NT2/D1 (cell line): ENCODE measurements around the gene TMPO.

Experiments used
- DNase-seq: peaks from one replicate; pipeline ENCODE4 v3.0.0-alpha.2; 2011; ENCODE audit warnings: low read depth, low spot score
- H3K27me3 ChIP-seq: 2 replicates; pipeline ENCODE4 v1.6.0; 2011; ENCODE audit warnings: mild to moderate bottlenecking; ENCODE audit not compliant: insufficient read length, insufficient read depth
- H3K36me3 ChIP-seq: 2 replicates; pipeline ENCODE4 v1.6.1; 2011; ENCODE audit warnings: mild to moderate bottlenecking, low read length, mixed read lengths; ENCODE audit not compliant: insufficient read depth, insufficient read length
- H3K4me1 ChIP-seq: 2 replicates; pipeline ENCODE4 v1.5.1; 2011; ENCODE audit not compliant: insufficient read depth, insufficient read length
- H3K4me3 ChIP-seq: 2 replicates; pipeline ENCODE4 v1.5.1; 2011; ENCODE audit warnings: low read depth; ENCODE audit not compliant: insufficient read length
- H3K9ac ChIP-seq: 2 replicates; pipeline ENCODE4 v1.6.0; 2011; ENCODE audit warnings: low read depth; ENCODE audit not compliant: insufficient read length
- H3K9me3 ChIP-seq: 2 replicates; pipeline ENCODE4 v1.5.1; 2011; ENCODE audit warnings: mild to moderate bottlenecking, low read length; ENCODE audit not compliant: insufficient read depth
- SUZ12 ChIP-seq: IDR thresholded peaks from 2 replicates; pipeline ENCODE4 v1.6.1; 2011; ENCODE audit not compliant: insufficient read length, insufficient read depth; ENCODE audit errors: extremely low read depth
- YY1 ChIP-seq: IDR thresholded peaks from 2 replicates; pipeline ENCODE4 v1.6.1; 2011; ENCODE audit not compliant: insufficient read length, insufficient read depth
- ZNF274 ChIP-seq: IDR thresholded peaks from 2 replicates; pipeline ENCODE4 v1.6.1; 2011; ENCODE audit warnings: mild to moderate bottlenecking, low read depth, low read length

Gene TMPO, protein sequence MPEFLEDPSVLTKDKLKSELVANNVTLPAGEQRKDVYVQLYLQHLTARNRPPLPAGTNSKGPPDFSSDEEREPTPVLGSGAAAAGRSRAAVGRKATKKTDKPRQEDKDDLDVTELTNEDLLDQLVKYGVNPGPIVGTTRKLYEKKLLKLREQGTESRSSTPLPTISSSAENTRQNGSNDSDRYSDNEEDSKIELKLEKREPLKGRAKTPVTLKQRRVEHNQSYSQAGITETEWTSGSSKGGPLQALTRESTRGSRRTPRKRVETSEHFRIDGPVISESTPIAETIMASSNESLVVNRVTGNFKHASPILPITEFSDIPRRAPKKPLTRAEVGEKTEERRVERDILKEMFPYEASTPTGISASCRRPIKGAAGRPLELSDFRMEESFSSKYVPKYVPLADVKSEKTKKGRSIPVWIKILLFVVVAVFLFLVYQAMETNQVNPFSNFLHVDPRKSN

DNA sequence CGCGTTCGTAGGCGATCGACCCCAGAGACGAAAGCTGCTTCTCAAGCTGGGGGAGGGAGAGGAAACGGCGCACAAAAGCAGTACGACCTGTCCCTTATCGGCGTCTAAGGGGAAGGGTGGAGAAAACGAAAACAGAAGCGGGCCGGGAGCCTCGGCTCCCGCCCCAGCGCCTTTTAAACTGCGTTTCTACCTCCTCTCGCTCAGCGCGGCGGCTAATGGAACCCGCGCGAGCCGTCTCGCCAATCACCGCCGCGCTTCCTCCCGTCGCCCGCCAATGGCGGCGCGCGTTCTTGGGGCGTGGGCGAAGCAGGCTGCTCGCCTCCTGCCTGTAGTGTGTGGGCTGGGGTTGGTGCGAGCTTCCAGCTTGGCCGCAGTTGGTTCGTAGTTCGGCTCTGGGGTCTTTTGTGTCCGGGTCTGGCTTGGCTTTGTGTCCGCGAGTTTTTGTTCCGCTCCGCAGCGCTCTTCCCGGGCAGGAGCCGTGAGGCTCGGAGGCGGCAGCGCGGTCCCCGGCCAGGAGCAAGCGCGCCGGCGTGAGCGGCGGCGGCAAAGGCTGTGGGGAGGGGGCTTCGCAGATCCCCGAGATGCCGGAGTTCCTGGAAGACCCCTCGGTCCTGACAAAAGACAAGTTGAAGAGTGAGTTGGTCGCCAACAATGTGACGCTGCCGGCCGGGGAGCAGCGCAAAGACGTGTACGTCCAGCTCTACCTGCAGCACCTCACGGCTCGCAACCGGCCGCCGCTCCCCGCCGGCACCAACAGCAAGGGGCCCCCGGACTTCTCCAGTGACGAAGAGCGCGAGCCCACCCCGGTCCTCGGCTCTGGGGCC lies at the start of gene TMPO:
TMPO (plus strand) TSS at position 304 of the 824 bp plus-strand sequence; CDS start at position 582, 278 bp downstream.
- Histone ChIP-seq H3K36me3 (peaks cover 17% of the 10 kb centered on the region), H3K27me3 (no peaks in the 10 kb centered on the region), H3K9me3 (no peaks in the 10 kb centered on the region), H3K4me3 (peak within 1 kb of the TSS; percentile 97), H3K4me1 (peaks cover 2% of the 10 kb centered on the region), H3K9ac (peak within 1 kb of the TSS; percentile 100)
- no peak for TF ChIP-seq ZNF274
- no peak for TF ChIP-seq SUZ12
- peak; percentile 40 for TF ChIP-seq YY1
- peak; percentile 91 for DNase-seq

DNA sequence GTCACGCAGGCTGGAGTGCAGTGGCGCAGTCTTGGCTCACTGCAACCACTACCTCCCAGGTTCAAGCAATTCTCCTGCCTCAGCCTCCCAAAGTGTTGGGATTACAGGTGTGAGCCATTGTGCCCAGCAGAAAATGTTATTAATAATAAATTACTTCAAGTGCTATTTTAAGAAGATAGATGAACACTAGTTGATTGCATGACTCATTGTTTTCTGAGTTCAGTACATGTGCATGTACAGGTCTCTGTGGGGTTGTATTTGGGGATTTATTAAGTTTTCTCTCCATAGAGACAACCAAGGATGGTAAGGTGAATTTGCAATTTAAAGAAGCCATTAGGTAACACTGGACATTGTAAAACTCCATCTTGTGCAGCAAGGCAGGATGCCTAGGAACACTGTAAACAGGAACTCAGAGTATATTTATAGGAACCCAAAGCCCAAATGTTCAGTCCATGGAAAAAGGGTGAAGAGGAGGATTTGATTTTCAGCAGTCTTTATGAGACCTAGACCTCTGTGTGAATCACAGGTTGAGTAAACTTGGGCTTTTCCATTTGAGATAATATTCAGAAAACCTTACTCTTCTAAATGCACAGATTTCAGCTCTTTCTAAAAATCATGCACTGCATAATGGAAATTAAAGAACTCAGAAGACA lies 49.3 kb upstream of the TMPO start:
- Histone ChIP-seq H3K27me3 (no peaks in the 10 kb centered on the region), H3K9ac (no peak overlapping the region), H3K4me3 (no peak overlapping the region), H3K4me1 (no peaks in the 10 kb centered on the region), H3K36me3 (no peaks in the 10 kb centered on the region), H3K9me3 (no peaks in the 10 kb centered on the region)
- no peak for TF ChIP-seq YY1
- TF ChIP-seq SUZ12: no peak
- no peak for TF ChIP-seq ZNF274
- DNase-seq: no peak

DNA sequence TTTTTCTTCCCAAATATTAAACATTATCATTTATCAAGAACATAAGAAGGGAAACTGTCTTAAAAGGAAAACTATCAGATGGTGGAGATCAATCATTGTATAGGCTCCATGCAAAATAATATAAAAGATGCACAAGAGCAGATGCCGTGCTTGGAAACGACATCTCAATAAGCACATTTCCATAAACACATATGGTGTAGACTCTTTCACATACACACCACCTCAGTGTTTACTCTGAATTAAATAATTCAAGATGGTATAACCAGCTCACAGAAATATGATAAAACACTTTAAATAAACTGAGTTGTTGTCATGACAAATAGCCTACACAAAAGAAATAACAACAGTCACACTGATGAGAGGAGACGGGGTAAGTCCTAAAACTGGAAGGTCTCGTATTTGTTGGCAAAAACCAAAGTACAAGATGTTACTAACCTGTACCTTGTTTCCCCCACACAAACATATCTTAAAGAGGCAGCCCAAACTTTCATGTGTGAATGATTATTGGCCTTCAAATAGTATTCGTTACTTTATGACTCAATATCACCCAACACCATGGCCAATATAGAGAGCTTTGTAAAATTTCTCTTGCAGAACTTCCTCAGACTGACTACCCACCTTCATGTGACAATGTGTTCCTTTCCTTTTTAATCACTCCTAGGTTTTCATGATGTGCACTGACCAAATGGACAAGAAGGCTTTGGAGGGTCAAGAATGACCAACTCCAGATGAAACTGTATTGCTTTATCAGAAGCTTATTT lies 48.6 kb upstream of the TMPO start:
- DNase-seq: no peak
- TF ChIP-seq ZNF274 (no peak), YY1 (no peak), SUZ12 (no peak)
- no peaks in the 10 kb centered on the region for H3K27me3 ChIP-seq
- no peak overlapping the region for H3K4me3 ChIP-seq
- H3K36me3 ChIP-seq: no peaks in the 10 kb centered on the region
- no peak overlapping the region for H3K9ac ChIP-seq
- no peaks in the 10 kb centered on the region for H3K9me3 ChIP-seq
- H3K4me1 ChIP-seq: no peaks in the 10 kb centered on the region

DNA sequence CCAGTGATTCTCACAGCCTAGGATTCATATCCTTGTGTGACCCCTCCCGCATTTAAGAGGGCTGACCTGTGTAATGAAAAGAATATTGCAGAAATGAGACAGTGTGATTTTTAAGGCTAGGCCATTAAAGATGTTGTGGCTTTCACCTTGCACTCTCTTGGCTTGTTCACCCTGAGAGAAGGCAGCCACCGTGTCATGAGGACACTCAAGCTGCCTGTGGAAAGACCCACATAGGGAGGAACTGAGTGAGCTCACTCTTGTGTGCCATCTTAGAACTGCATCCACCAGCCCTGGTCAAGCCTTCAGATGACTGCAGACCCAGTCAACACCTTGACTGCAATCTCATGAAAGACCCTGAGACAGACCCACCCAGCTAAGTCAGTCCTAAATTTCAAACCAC lies 46.3 kb upstream of the TMPO start:
- H3K9me3 ChIP-seq: no peaks in the 10 kb centered on the region
- H3K4me1 ChIP-seq: no peaks in the 10 kb centered on the region
- H3K9ac ChIP-seq: no peak overlapping the region
- no peak for DNase-seq
- TF ChIP-seq YY1 (no peak), ZNF274 (no peak), SUZ12 (no peak)
- no peaks in the 10 kb centered on the region for H3K27me3 ChIP-seq
- H3K4me3 ChIP-seq: no peak overlapping the region
- no peaks in the 10 kb centered on the region for H3K36me3 ChIP-seq

DNA sequence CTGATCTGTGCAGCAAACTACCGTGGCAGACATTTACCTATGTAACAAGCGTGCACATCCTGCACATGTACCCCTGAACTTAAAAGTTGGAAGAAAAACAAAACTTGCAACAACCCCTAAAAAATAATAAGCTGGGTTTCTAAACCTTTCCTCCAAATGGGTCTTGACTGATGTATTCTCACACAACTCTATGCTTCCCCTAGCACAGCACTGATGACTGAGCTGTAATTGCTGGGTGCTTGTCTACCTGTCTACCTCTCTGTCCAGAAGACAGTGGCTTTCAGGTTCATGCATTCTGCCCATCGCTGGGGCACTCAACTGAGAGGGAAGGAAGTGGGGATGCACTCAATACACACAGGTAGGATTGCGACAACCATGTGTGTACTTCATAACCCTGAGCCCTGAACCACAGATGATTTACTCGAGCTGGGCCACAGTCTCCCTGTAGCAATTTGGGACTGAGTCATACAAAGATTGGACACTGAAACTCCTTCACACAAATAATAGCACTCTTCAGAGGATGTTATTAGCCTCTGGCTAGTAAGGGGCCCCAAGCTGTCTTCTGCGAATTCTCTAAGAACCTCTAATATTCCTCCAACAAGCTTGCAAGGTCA lies 44.8 kb upstream of the TMPO start:
- DNase-seq: no peak
- Histone ChIP-seq H3K36me3 (no peaks in the 10 kb centered on the region), H3K9ac (no peak overlapping the region), H3K4me1 (no peaks in the 10 kb centered on the region), H3K4me3 (no peak overlapping the region), H3K27me3 (no peaks in the 10 kb centered on the region), H3K9me3 (no peaks in the 10 kb centered on the region)
- TF ChIP-seq SUZ12: no peak
- no peak for TF ChIP-seq YY1
- no peak for TF ChIP-seq ZNF274

DNA sequence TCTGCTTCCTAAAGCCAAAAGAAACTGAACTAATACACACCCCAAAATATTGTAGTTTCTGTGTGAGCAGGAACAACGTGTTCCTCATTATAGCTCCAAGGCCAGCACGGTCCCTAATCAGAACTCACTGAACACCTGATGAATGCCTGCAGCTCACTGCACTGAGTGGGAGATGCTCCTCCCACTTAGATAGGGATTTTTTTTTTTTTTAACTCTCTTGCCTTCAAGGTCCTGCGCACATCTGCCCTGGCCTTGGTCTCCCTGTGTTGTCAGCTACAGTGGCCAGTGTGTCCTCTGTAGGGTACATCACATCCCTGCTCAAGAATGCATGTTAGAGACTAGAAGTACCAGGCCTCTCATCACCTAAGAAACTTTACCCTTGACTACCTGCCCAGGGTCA lies 44.3 kb upstream of the TMPO start:
- Histone ChIP-seq H3K9me3 (no peaks in the 10 kb centered on the region), H3K4me3 (no peak overlapping the region)

More for the DNA sequence above, 44.3 kb upstream of the TMPO start:
- H3K4me1 ChIP-seq: no peaks in the 10 kb centered on the region
- H3K9ac ChIP-seq: no peak overlapping the region
- TF ChIP-seq YY1 (no peak), ZNF274 (no peak), SUZ12 (no peak)
- no peaks in the 10 kb centered on the region for H3K36me3 ChIP-seq
- H3K27me3 ChIP-seq: no peaks in the 10 kb centered on the region
- no peak for DNase-seq
